ENCODE measurements around the gene ENGASE. TPM values are rescaled to one million over a fixed set of nuclear protein-coding genes. Genes with fewer than 3 reads are reported as not detected.

ENGASE gene
- total and polyA plus RNA-seq, 2 experiments from 2014 or later, result 48.8 to 69.8 TPM

GRCh38 chr17:79087428-79088143 is 13.0 kb downstream of the ENGASE start:
- Histone ChIP-seq H3K36me3 (peaks cover under 1% of the 10 kb centered on the region), H3K27me3 (no peaks in the 10 kb centered on the region), H3K9me3 (ENCODE audit: low read depth) (no peaks in the 10 kb centered on the region), H3K27ac (no peak overlapping the region), H3K4me1 (ENCODE audit: low read depth) (no peaks in the 10 kb centered on the region), H3K4me3 (no peak overlapping the region)
- TF ChIP-seq, protein P1, sequence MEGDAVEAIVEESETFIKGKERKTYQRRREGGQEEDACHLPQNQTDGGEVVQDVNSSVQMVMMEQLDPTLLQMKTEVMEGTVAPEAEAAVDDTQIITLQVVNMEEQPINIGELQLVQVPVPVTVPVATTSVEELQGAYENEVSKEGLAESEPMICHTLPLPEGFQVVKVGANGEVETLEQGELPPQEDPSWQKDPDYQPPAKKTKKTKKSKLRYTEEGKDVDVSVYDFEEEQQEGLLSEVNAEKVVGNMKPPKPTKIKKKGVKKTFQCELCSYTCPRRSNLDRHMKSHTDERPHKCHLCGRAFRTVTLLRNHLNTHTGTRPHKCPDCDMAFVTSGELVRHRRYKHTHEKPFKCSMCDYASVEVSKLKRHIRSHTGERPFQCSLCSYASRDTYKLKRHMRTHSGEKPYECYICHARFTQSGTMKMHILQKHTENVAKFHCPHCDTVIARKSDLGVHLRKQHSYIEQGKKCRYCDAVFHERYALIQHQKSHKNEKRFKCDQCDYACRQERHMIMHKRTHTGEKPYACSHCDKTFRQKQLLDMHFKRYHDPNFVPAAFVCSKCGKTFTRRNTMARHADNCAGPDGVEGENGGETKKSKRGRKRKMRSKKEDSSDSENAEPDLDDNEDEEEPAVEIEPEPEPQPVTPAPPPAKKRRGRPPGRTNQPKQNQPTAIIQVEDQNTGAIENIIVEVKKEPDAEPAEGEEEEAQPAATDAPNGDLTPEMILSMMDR (IDR thresholded peaks at IDR 0.05; ENCODE audit: low read depth, low read length), result peak; percentile 88
- DNase-seq (ENCODE audit: low read depth in 1 of 2, low spot score in 1 of 2), result peak; percentile 63 to 77

DNA sequence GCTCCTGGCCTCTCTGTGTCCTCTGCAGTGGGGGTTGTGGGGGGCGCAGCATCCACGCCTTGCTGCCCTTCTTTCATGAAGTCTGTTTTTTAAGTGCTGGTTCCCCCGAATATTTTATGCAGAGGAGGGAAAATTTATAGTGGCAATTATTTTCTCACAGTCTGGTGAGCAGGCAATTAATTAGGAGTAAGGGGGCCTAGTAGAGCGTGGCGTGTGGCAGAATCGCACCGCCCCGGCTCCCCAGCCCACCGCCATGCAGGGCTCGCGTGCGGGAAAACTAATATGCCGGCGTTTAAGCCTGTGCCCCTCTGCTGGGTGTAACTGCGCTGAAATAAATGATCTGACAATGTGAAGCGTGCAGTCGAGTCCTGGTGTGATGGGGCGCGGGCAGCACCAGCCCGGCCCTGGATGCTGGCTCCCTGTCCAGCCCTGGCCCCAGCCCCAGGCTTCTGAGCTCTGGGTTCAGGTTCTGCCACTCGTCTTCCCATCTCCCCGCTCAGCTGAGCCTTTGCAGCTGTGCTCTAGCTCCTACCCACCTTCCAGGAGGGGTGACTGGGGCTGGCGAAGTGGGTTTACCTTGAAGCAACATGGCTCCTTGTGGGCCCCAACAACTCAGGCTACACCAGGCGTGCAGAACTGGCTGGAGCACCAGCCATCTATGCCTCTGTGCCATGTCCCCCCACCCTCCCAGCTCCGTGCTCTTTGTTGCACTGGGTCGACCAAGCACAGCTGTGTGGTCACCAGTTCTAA is 13.8 kb downstream of the ENGASE start:
- no peaks in the 10 kb centered on the region for H3K27me3 ChIP-seq
- no peak overlapping the region for H3K4me3 ChIP-seq
- TF ChIP-seq, protein P1 (IDR thresholded peaks at IDR 0.05; ENCODE audit: low read depth, low read length), result no peak
- no peaks in the 10 kb centered on the region for H3K9me3 ChIP-seq (ENCODE audit: low read depth)
- H3K27ac ChIP-seq, result no peak overlapping the region
- no peaks in the 10 kb centered on the region for H3K4me1 ChIP-seq (ENCODE audit: low read depth)
- no peak for DNase-seq (ENCODE audit: low read depth in 1 of 2, low spot score in 1 of 2)
- no peaks in the 10 kb centered on the region for H3K36me3 ChIP-seq

GRCh38 chr17:79088997-79089328 is 14.3 kb downstream of the ENGASE start:
- H3K4me3 ChIP-seq, result no peak overlapping the region
- H3K9me3 ChIP-seq (ENCODE audit: low read depth), result no peaks in the 10 kb centered on the region
- H3K36me3 ChIP-seq, result no peaks in the 10 kb centered on the region
- H3K27ac ChIP-seq, result no peak overlapping the region
- no peak for DNase-seq (ENCODE audit: low read depth in 1 of 2, low spot score in 1 of 2)
- TF ChIP-seq, protein P1 (IDR thresholded peaks at IDR 0.05; ENCODE audit: low read depth, low read length), result no peak
- H3K4me1 ChIP-seq (ENCODE audit: low read depth), result no peaks in the 10 kb centered on the region
- no peaks in the 10 kb centered on the region for H3K27me3 ChIP-seq

DNA sequence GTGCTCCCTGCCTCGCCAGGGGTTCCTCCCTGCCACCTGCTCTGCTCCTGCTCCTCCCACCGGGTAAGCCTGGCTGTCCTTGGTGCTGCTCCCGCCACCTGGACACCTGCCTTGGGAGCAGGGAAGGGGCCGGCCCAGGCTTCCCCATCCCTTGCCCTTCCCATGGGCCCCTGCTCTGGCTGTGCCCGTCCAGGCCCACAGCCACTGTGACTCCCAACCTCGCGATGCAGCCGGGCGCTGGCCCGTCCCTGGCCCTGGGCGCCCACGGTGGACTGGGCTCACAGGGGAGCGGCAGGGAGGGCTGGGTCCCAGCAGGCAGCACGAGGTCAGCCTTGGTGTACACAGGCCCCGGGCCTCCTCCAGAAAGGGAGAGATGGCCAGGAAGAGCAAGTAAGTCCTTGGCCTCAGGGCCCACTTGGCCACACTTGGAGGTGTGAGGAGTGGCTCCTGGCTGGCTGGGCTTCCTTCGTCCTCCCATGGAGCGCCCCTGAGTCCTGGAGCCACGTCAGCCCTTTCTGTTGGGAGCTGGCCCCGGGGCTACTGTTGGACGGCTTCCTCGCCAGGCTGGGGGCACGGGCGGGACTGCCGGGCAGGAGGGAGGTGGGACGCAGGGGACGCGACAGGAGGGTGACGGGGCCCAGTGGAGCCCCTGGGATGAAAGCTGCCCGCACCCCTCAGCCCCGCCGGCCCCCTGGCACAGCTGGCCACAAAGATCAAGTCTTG is 15.3 kb downstream of the ENGASE start:
- no peak for DNase-seq (ENCODE audit: low read depth in 1 of 2, low spot score in 1 of 2)
- no peak overlapping the region for H3K4me3 ChIP-seq
- H3K27me3 ChIP-seq, result no peaks in the 10 kb centered on the region
- H3K36me3 ChIP-seq, result no peaks in the 10 kb centered on the region
- H3K27ac ChIP-seq, result no peak overlapping the region
- TF ChIP-seq, protein P1 (IDR thresholded peaks at IDR 0.05; ENCODE audit: low read depth, low read length), result no peak
- peaks cover 3% of the 10 kb centered on the region for H3K4me1 ChIP-seq (ENCODE audit: low read depth)
- no peaks in the 10 kb centered on the region for H3K9me3 ChIP-seq (ENCODE audit: low read depth)

GRCh38 chr17:79090443-79091225 is 16.0 kb downstream of the ENGASE start:
- Histone ChIP-seq H3K4me3 (no peak overlapping the region), H3K27ac (no peak overlapping the region), H3K4me1 (ENCODE audit: low read depth) (peaks cover 3% of the 10 kb centered on the region), H3K9me3 (ENCODE audit: low read depth) (no peaks in the 10 kb centered on the region), H3K36me3 (no peaks in the 10 kb centered on the region), H3K27me3 (no peaks in the 10 kb centered on the region)
- DNase-seq (ENCODE audit: low read depth in 1 of 2, low spot score in 1 of 2), result peak in 1 of 2 donors; percentile 47
- TF ChIP-seq, protein P1 (IDR thresholded peaks at IDR 0.05; ENCODE audit: low read depth, low read length), result peak; percentile 61

All from cardiac muscle cell (in vitro differentiated cells and primary cell).